ENCODE data around the gene CMPK1.

CMPK1 gene

GRCh38 chr1:47323599-47324031 is 10.0 kb upstream of the CMPK1 start:
- Histone ChIP-seq H3K27me3 (ENCODE audit: control insufficient read depth in 2 of 2, insufficient read depth in 2 of 2, low read length in 2 of 2) (no peaks in the 10 kb centered on the region), H3K4me1 (ENCODE audit: control insufficient read depth in 2 of 2, insufficient read depth in 2 of 2, low read length in 2 of 2) (peaks cover 9 to 24% of the 10 kb centered on the region in 2 donors), H3K27ac (ENCODE audit: low read depth in 2 of 2, low read length in 2 of 2) (peak overlapping the region; percentile 52 to 83), H3K36me3 (ENCODE audit: control insufficient read depth in 2 of 2, insufficient read depth in 2 of 2, low read length in 2 of 2) (no peaks in the 10 kb centered on the region), H3K9ac (ENCODE audit: low read depth in 1 of 2, low read length in 2 of 2) (no peak overlapping the region), H3K4me3 (ENCODE audit: low read length in 2 of 2) (no peak overlapping the region), H3K9me3 (ENCODE audit: control insufficient read depth in 2 of 2, low read length in 2 of 2) (no peaks in the 10 kb centered on the region)

DNA sequence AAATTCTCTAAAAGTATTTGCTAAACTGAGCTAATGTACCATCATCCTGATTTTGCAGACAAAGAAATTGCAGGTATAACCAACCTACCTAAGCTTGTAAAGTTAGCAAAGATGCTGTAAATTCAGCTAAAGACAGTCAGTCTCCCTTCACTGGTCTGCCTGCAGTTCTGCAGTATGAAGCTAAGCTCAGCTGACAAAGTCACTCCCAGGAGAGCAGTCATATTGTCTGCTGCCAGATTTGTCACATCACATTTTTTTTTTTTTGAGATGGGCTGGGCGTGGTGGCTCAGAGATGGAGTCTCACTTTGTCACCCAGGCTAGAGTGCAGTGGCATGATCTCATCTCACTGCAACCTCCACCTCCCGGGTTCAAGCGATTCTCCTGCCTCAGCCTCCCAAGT is 8.9 kb upstream of the CMPK1 start:
- Histone ChIP-seq H3K27me3 (ENCODE audit: control insufficient read depth in 2 of 2, insufficient read depth in 2 of 2, low read length in 2 of 2) (no peaks in the 10 kb centered on the region), H3K9me3 (ENCODE audit: control insufficient read depth in 2 of 2, low read length in 2 of 2) (no peaks in the 10 kb centered on the region), H3K36me3 (ENCODE audit: control insufficient read depth in 2 of 2, insufficient read depth in 2 of 2, low read length in 2 of 2) (no peaks in the 10 kb centered on the region), H3K9ac (ENCODE audit: low read depth in 1 of 2, low read length in 2 of 2) (peak overlapping the region; percentile 12 to 17), H3K27ac (ENCODE audit: low read depth in 2 of 2, low read length in 2 of 2) (peak overlapping the region; percentile 80 to 85), H3K4me3 (ENCODE audit: low read length in 2 of 2) (no peak overlapping the region), H3K4me1 (ENCODE audit: control insufficient read depth in 2 of 2, insufficient read depth in 2 of 2, low read length in 2 of 2) (peaks cover 9 to 24% of the 10 kb centered on the region in 2 donors)

DNA sequence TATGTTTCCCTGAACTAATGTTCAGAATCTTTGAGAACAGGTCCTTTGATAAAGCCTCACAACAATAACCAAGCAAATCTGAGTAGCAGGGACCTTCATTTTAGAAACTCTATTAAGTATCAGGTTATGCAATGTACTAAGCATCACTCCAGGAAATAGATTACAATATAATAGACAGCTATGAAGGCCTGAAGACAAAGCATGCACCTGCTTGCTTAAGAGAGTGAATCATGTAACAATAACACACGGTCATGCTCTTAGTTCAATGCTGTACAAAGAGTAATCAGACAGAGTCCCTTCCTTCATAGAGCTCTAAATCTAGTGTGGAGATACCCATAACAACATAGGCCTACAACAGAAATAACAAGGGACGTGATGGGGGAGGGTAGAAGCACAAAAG is 8.1 kb upstream of the CMPK1 start:
- H3K27me3 ChIP-seq (ENCODE audit: control insufficient read depth in 2 of 2, insufficient read depth in 2 of 2, low read length in 2 of 2) = no peaks in the 10 kb centered on the region

GRCh38 chr1:47326271-47326670 is 7.3 kb upstream of the CMPK1 start:
- peak overlapping the region; percentile 80 to 85 for H3K27ac ChIP-seq (ENCODE audit: low read depth in 2 of 2, low read length in 2 of 2)
- no peaks in the 10 kb centered on the region for H3K27me3 ChIP-seq (ENCODE audit: control insufficient read depth in 2 of 2, insufficient read depth in 2 of 2, low read length in 2 of 2)
- H3K4me1 ChIP-seq (ENCODE audit: control insufficient read depth in 2 of 2, insufficient read depth in 2 of 2, low read length in 2 of 2) = peaks cover 9 to 24% of the 10 kb centered on the region in 2 donors
- no peaks in the 10 kb centered on the region for H3K36me3 ChIP-seq (ENCODE audit: control insufficient read depth in 2 of 2, insufficient read depth in 2 of 2, low read length in 2 of 2)
- H3K9ac ChIP-seq (ENCODE audit: low read depth in 1 of 2, low read length in 2 of 2) = no peak overlapping the region
- H3K4me3 ChIP-seq (ENCODE audit: low read length in 2 of 2) = no peak overlapping the region
- no peaks in the 10 kb centered on the region for H3K9me3 ChIP-seq (ENCODE audit: control insufficient read depth in 2 of 2, low read length in 2 of 2)

More for the DNA sequence above, 8.1 kb upstream of the CMPK1 start:
- peak overlapping the region; percentile 80 to 85 for H3K27ac ChIP-seq (ENCODE audit: low read depth in 2 of 2, low read length in 2 of 2)
- no peaks in the 10 kb centered on the region for H3K36me3 ChIP-seq (ENCODE audit: control insufficient read depth in 2 of 2, insufficient read depth in 2 of 2, low read length in 2 of 2)
- no peak overlapping the region for H3K4me3 ChIP-seq (ENCODE audit: low read length in 2 of 2)
- no peaks in the 10 kb centered on the region for H3K9me3 ChIP-seq (ENCODE audit: control insufficient read depth in 2 of 2, low read length in 2 of 2)
- H3K9ac ChIP-seq (ENCODE audit: low read depth in 1 of 2, low read length in 2 of 2) = no peak overlapping the region
- H3K4me1 ChIP-seq (ENCODE audit: control insufficient read depth in 2 of 2, insufficient read depth in 2 of 2, low read length in 2 of 2) = peaks cover 9 to 24% of the 10 kb centered on the region in 2 donors

DNA sequence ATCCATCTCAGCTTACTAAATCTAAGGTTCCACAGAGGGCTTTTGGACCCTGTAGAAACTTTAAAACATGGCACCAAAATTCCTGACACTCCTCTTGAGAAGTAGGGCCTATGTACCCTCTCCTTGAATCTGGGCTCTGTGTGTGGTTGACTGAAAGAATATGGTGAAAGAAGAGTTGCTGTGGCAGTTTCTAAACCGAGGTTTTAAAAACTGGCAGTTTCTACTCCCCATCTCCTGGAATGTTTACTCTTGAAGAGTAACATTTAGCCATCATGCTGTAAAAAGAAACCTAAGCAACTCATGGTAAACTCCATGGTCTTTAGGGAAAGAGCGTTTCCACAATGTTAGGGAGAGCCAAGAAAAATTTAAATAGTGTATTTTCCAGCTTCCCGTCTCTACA is 4.6 kb upstream of the CMPK1 start:
- H3K4me1 ChIP-seq (ENCODE audit: control insufficient read depth in 2 of 2, insufficient read depth in 2 of 2, low read length in 2 of 2) = peaks cover 18 to 32% of the 10 kb centered on the region in 2 donors
- H3K27me3 ChIP-seq (ENCODE audit: control insufficient read depth in 2 of 2, insufficient read depth in 2 of 2, low read length in 2 of 2) = no peaks in the 10 kb centered on the region
- no peak overlapping the region for H3K4me3 ChIP-seq (ENCODE audit: low read length in 2 of 2)
- no peak overlapping the region for H3K9ac ChIP-seq (ENCODE audit: low read depth in 1 of 2, low read length in 2 of 2)
- no peaks in the 10 kb centered on the region for H3K9me3 ChIP-seq (ENCODE audit: control insufficient read depth in 2 of 2, low read length in 2 of 2)
- no peak overlapping the region for H3K27ac ChIP-seq (ENCODE audit: low read depth in 2 of 2, low read length in 2 of 2)
- H3K36me3 ChIP-seq (ENCODE audit: control insufficient read depth in 2 of 2, insufficient read depth in 2 of 2, low read length in 2 of 2) = no peaks in the 10 kb centered on the region

DNA sequence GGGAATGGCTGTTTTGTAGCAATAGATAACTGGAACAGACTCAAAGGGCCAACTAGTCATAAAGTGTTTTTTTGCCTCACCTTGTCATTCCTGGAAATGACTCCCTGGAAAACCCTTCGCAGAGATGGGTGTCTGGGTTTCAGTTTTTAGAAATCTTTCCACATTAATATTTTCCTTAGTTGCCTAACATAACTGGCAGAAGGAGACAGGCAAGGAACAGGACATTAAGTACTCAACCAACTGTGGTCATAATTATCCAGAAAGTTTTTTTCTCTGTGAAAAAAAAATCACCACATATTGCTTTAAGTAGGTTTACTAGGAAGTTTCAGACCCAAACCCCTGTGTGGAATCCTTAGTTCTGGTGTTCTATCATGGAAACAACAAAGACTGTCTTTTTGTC is 3.4 kb upstream of the CMPK1 start:
- Histone ChIP-seq H3K27ac (ENCODE audit: low read depth in 2 of 2, low read length in 2 of 2) (no peak overlapping the region), H3K4me3 (ENCODE audit: low read length in 2 of 2) (no peak overlapping the region), H3K4me1 (ENCODE audit: control insufficient read depth in 2 of 2, insufficient read depth in 2 of 2, low read length in 2 of 2) (peaks cover 15 to 27% of the 10 kb centered on the region in 2 donors), H3K9ac (ENCODE audit: low read depth in 1 of 2, low read length in 2 of 2) (no peak overlapping the region), H3K9me3 (ENCODE audit: control insufficient read depth in 2 of 2, low read length in 2 of 2) (no peaks in the 10 kb centered on the region), H3K27me3 (ENCODE audit: control insufficient read depth in 2 of 2, insufficient read depth in 2 of 2, low read length in 2 of 2) (no peaks in the 10 kb centered on the region), H3K36me3 (ENCODE audit: control insufficient read depth in 2 of 2, insufficient read depth in 2 of 2, low read length in 2 of 2) (no peaks in the 10 kb centered on the region)

DNA sequence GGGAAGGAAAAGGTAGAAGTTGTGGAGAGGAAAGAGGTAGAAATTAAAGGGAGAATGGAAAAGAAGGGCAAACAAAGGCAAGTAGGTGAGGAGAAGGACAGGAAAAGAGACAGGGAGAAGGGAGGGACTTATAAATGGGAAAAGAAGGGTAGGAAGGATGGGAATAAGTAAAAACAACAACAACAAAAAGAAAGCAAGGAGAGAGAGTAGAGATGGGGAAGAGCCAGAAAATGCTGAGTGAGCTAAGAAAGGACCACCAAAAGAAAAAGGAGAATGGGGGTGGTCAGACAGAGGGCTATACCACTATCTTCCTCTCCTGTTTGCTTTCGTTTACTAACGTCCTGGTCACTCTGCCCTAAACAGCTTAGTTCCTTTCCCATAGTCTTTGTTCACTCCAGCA is 1.7 kb upstream of the CMPK1 start:
- H3K9me3 ChIP-seq (ENCODE audit: control insufficient read depth in 2 of 2, low read length in 2 of 2) = no peaks in the 10 kb centered on the region
- H3K4me3 ChIP-seq (ENCODE audit: low read length in 2 of 2) = peak overlapping the region in 1 of 2 donors; percentile 37
- peaks cover 16 to 26% of the 10 kb centered on the region in 2 donors for H3K4me1 ChIP-seq (ENCODE audit: control insufficient read depth in 2 of 2, insufficient read depth in 2 of 2, low read length in 2 of 2)
- H3K27me3 ChIP-seq (ENCODE audit: control insufficient read depth in 2 of 2, insufficient read depth in 2 of 2, low read length in 2 of 2) = no peaks in the 10 kb centered on the region
- no peaks in the 10 kb centered on the region for H3K36me3 ChIP-seq (ENCODE audit: control insufficient read depth in 2 of 2, insufficient read depth in 2 of 2, low read length in 2 of 2)
- peak overlapping the region in 1 of 2 donors; percentile 19 for H3K9ac ChIP-seq (ENCODE audit: low read depth in 1 of 2, low read length in 2 of 2)
- peak overlapping the region in 1 of 2 donors; percentile 17 for H3K27ac ChIP-seq (ENCODE audit: low read depth in 2 of 2, low read length in 2 of 2)

DNA sequence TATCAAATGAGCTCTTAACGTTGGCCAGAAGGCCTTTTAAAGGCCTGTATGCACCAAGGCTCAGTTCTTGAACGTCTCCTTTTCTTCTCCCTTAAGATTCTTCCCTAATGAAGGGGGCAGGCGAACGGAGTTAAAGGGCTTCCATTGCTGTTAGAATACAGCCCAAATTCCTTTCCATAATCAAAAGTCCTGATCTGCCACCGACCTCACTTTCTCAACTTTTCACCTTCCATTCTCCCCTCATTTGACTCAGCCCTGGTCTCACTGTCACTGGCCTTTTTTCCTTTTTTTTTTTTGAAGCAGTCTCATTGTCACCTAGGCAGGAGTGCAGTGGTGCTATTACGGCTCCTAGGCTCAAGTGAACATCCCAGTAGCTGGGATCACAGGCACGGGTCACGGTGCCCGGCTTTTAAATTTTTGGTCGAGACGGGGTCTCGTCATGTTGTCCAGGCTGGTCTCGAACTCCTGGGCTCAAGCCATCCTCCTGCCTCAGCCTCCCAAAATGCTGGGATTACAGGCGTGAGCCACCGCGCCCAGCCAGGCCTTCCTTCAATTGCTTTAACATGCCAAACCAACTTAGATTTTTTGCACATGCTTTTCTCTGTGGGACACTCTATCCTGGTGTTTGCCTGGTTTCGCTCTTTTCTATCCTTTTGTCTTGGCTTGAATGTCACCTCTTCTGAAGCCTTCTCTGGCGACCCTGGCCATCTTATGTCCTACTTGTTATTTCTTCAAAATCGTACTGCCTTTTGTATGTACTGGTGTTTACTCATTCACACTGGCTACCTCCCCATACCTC is 612 bp upstream of the CMPK1 start:
- H3K4me3 ChIP-seq (ENCODE audit: low read length in 2 of 2) = peak overlapping the region; percentile 75 to 95

GRCh38 chr1:47333922-47334764 is 553 bp downstream of the CMPK1 start:
- Histone ChIP-seq H3K4me3 (ENCODE audit: low read length in 2 of 2) (peak overlapping the region; percentile 95 to 99), H3K9me3 (ENCODE audit: control insufficient read depth in 2 of 2, low read length in 2 of 2) (no peaks in the 10 kb centered on the region), H3K9ac (ENCODE audit: low read depth in 1 of 2, low read length in 2 of 2) (peak overlapping the region; percentile 94 to 98), H3K27me3 (ENCODE audit: control insufficient read depth in 2 of 2, insufficient read depth in 2 of 2, low read length in 2 of 2) (no peaks in the 10 kb centered on the region), H3K36me3 (ENCODE audit: control insufficient read depth in 2 of 2, insufficient read depth in 2 of 2, low read length in 2 of 2) (no peaks in the 10 kb centered on the region), H3K4me1 (ENCODE audit: control insufficient read depth in 2 of 2, insufficient read depth in 2 of 2, low read length in 2 of 2) (peaks cover 16 to 26% of the 10 kb centered on the region in 2 donors), H3K27ac (ENCODE audit: low read depth in 2 of 2, low read length in 2 of 2) (peak overlapping the region; percentile 98 to 99)

More for the DNA sequence above, 612 bp upstream of the CMPK1 start:
- H3K4me1 ChIP-seq (ENCODE audit: control insufficient read depth in 2 of 2, insufficient read depth in 2 of 2, low read length in 2 of 2) = peaks cover 16 to 26% of the 10 kb centered on the region in 2 donors
- no peaks in the 10 kb centered on the region for H3K27me3 ChIP-seq (ENCODE audit: control insufficient read depth in 2 of 2, insufficient read depth in 2 of 2, low read length in 2 of 2)
- H3K27ac ChIP-seq (ENCODE audit: low read depth in 2 of 2, low read length in 2 of 2) = peak overlapping the region; percentile 98 to 99
- no peaks in the 10 kb centered on the region for H3K9me3 ChIP-seq (ENCODE audit: control insufficient read depth in 2 of 2, low read length in 2 of 2)
- peak overlapping the region; percentile 91 to 98 for H3K9ac ChIP-seq (ENCODE audit: low read depth in 1 of 2, low read length in 2 of 2)
- no peaks in the 10 kb centered on the region for H3K36me3 ChIP-seq (ENCODE audit: control insufficient read depth in 2 of 2, insufficient read depth in 2 of 2, low read length in 2 of 2)
